Gastroesophageal sphincter (tissue), 3 donors: ENCODE results near the gene ACSS1.

Experiments used
- CTCF ChIP-seq, 4 experiments: fragments of 200-600 bp in 2 of 4; fragments of 450-650 bp in 2 of 4; sonication (generic) in 1 of 4; IDR thresholded peaks; one replicate each; pipeline ENCODE4 v1.5.1; 2017 to 2019; ENCODE audit warnings: antibody characterized with exemption in 4 of 4, mild to moderate bottlenecking in 2 of 4, moderate library complexity in 2 of 4
- POLR2A ChIP-seq, 2 donors: fragments of 450-650 bp; IDR thresholded peaks; one replicate each; pipeline ENCODE4 v1.6.1; 2017; ENCODE audit warnings: antibody characterized with exemption in 2 of 2, mild to moderate bottlenecking in 2 of 2, moderate library complexity in 1 of 2

DNA sequence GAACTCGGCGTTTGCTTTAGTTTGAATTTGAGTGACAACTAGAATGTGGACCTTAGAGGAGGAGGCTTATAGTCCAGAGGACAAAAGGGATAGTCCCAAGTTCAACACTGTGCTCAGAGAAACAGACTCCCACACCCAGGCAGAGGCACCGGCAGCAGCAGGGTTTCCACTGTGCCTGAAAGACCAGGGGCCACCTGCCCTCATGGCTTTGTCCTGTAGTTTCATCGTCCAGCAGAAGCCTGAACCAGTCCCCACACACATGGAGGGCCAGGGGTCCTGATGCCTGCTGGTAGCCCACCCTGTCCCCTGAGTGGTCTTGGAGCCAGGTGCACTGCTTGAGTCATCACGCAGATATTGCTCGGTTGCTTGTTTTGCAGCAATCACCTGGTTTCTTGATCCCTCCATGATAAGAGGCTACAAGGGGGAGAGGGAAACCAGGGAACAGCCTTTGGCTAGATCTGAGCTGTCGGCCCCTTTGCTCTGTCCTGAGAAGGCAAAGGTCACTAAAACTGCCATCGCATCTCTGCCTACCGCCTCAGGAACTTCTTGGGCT is 7.2 kb upstream of the ACSS1 start:
- no peak for TF ChIP-seq CTCF (IDR thresholded peaks at IDR 0.05)
- no peak for TF ChIP-seq POLR2A (IDR thresholded peaks at IDR 0.05)
